ENCODE measurements around the gene DBNDD2.

DNA sequence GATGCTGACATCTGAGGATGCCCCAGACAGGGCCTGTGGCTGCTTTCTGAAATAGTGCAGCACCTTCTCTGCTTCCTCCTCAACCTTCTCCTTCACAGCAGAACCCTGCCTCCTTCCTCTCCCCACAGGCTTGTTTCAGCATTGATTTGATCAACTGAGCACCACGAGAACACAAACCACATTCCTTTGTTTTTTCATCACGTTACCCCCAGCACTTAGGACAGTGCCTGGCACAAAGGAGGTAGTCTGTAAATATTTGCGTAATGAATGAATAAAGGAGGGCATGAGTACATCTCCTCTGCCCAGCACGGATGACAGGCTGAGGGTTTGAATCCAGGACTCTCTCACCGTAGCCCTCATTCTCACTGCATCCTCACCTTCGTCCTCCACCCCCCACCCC is 40.2 kb downstream of the DBNDD2 start:
- no peak for TF ChIP-seq POLR2AphosphoS5 (IDR thresholded peaks at IDR 0.05; ENCODE audit: low read depth, low read length)
- no peak for TF ChIP-seq POLR2A (IDR thresholded peaks at IDR 0.05; ENCODE audit: low read depth, low read length)
